CD14-positive monocyte (primary cell): ENCODE results near the gene R3HCC1L. TPM values are rescaled to one million over a fixed set of nuclear protein-coding genes. Genes with fewer than 3 reads are reported as not detected.

ENCODE experiments used
- DNase-seq, 3 donors: peaks; one replicate each; pipeline ENCODE4 v3.0.0-alpha.2; 2011 to 2022
- H2AFZ ChIP-seq: 2 replicates; pipeline ENCODE4 v1.6.0; 2012; ENCODE audit warnings: mild to moderate bottlenecking, low read depth, low read length, inconsistent platforms; ENCODE audit not compliant: insufficient read depth, poor library complexity, severe bottlenecking
- H3K27ac ChIP-seq, 2 donors: 1 replicate in 1 of 2; 2 replicates in 1 of 2; pipeline ENCODE4 v1.5.1; 2012 to 2013; ENCODE audit warnings: low read length in 2 of 2, control low read depth in 1 of 2, inconsistent platforms in 1 of 2, low read depth in 1 of 2, mild to moderate bottlenecking in 1 of 2
- H3K27me3 ChIP-seq, 2 donors: one replicate each; pipeline versions ENCODE4 v1.6.0 to v1.6.1; 2011 to 2013; ENCODE audit warnings: low read length in 2 of 2; ENCODE audit not compliant: control insufficient read depth in 2 of 2, insufficient read depth in 2 of 2
- H3K36me3 ChIP-seq, 2 donors: replicated peaks in 1 of 2; 1 replicate in 1 of 2; 2 replicates in 1 of 2; pipeline versions ENCODE4 v1.5.1 to v1.6.1; 2012 to 2013; ENCODE audit warnings: low read length in 2 of 2, control low read depth in 1 of 2, inconsistent platforms in 1 of 2, mild to moderate bottlenecking in 1 of 2; ENCODE audit not compliant: insufficient read depth in 2 of 2, control insufficient read depth in 1 of 2
- H3K4me1 ChIP-seq, 2 donors: 1 replicate in 1 of 2; 2 replicates in 1 of 2; pipeline versions ENCODE4 v1.5.1 to v1.6.1; 2012 to 2013; ENCODE audit warnings: low read length in 2 of 2, control low read depth in 1 of 2, inconsistent platforms in 1 of 2, mild to moderate bottlenecking in 1 of 2, moderate library complexity in 1 of 2; ENCODE audit not compliant: insufficient read depth in 2 of 2, control insufficient read depth in 1 of 2
- H3K4me2 ChIP-seq: replicated peaks from 2 replicates; pipeline ENCODE3; 2012; ENCODE audit warnings: low read length, moderate library complexity, mild to moderate bottlenecking; ENCODE audit not compliant: poor library complexity, severe bottlenecking; ENCODE audit errors: extremely low read depth
- H3K4me3 ChIP-seq, 3 experiments: fragments of 200-600 bp in 1 of 3; sonication (generic) in 1 of 3; replicated peaks in 1 of 3; 1 replicate in 2 of 3; 2 replicates in 1 of 3; pipeline ENCODE4 v1.5.1; 2011 to 2013; ENCODE audit warnings: low read length in 3 of 3, mild to moderate bottlenecking in 3 of 3, control low read depth in 2 of 3, low read depth in 2 of 3, inconsistent platforms in 1 of 3, moderate library complexity in 1 of 3
- H3K79me2 ChIP-seq: 2 replicates; pipeline ENCODE4 v1.6.0; 2012; ENCODE audit warnings: mild to moderate bottlenecking, control low read depth, inconsistent platforms, low read length, moderate library complexity; ENCODE audit not compliant: insufficient read depth
- H3K9ac ChIP-seq: 2 replicates; pipeline ENCODE4 v1.6.0; 2017; ENCODE audit warnings: low read length, mild to moderate bottlenecking; ENCODE audit not compliant: insufficient read depth, poor library complexity, severe bottlenecking
- H3K9me3 ChIP-seq, 2 donors: replicated peaks in 1 of 2; 1 replicate in 1 of 2; 2 replicates in 1 of 2; pipeline versions ENCODE4 v1.5.1 to v1.6.1; 2012 to 2013; ENCODE audit warnings: low read length in 2 of 2, control low read depth in 1 of 2; ENCODE audit not compliant: control insufficient read depth in 1 of 2, insufficient read depth in 1 of 2
- H4K20me1 ChIP-seq: 2 replicates; pipeline ENCODE4 v1.6.0; 2012; ENCODE audit warnings: mild to moderate bottlenecking, low read length, control low read depth, moderate library complexity; ENCODE audit not compliant: insufficient read depth
- H3K27ac Mint-ChIP-seq, 7 donors: one replicate each; pipeline ENCODE4 v1.8.0; 2020; ENCODE audit warnings: mild to moderate bottlenecking in 7 of 7, mixed read lengths in 7 of 7, moderate library complexity in 6 of 7, inconsistent platforms in 2 of 7
- H3K27me3 Mint-ChIP-seq, 3 donors: one replicate each; pipeline ENCODE4 v1.8.0; 2021 to 2022; ENCODE audit warnings: low read depth in 3 of 3, mild to moderate bottlenecking in 3 of 3, mixed read lengths in 3 of 3, moderate library complexity in 3 of 3, inconsistent platforms in 1 of 3
- H3K36me3 Mint-ChIP-seq, 2 donors: one replicate each; pipeline ENCODE4 v1.8.0; 2020; ENCODE audit warnings: mixed read lengths in 2 of 2, inconsistent platforms in 1 of 2, mild to moderate bottlenecking in 1 of 2
- H3K4me1 Mint-ChIP-seq: one replicate; pipeline ENCODE4 v1.8.0; 2020; ENCODE audit warnings: mild to moderate bottlenecking, mixed read lengths
- H3K4me3 Mint-ChIP-seq, 2 donors: one replicate each; pipeline ENCODE4 v1.8.0; 2020; ENCODE audit warnings: mild to moderate bottlenecking in 2 of 2, mixed read lengths in 2 of 2, moderate library complexity in 1 of 2
- H3K9me3 Mint-ChIP-seq, 7 donors: one replicate each; pipeline ENCODE4 v1.8.0; 2020 to 2022; ENCODE audit warnings: mixed read lengths in 7 of 7, mild to moderate bottlenecking in 6 of 7, moderate library complexity in 6 of 7, inconsistent platforms in 2 of 7
- WGBS: methylation state at CpG from one replicate; pipeline ENCODE4 v1.1.5; 2013; ENCODE audit warnings: missing lambda C conversion rate; ENCODE audit not compliant: insufficient coverage; 5-methylcytosine and 5-hydroxymethylcytosine counted together
- intact Hi-C, 2 donors: fragments of 100-400 bp; cut with micrococcal nuclease; formaldehyde crosslinking; loops; one replicate each; pipeline versions ENCODE4 v1.15.0 to v1.15.1; 2023
- polyA plus RNA-seq, 3 donors: library from polyadenylated mRNA; depleted of rRNA in 1 of 3; unstranded in 2 of 3; stranded (reverse) in 1 of 3; fragments of 300-500 nt in 2 of 3; fragments of >200 nt in 1 of 3; fragmentation: Illumina TruSeq in 2 of 3; gene quantifications; 1 replicate in 2 of 3; 2 replicates in 1 of 3; pipeline ENCODE4 v1.2.3, GENCODE V29; 2012 to 2021
- TF ChIP-seq, protein P1 (sequence below): fragments of 200-600 bp; IDR thresholded peaks from one replicate; pipeline ENCODE4 v1.8.0; 2022; ENCODE audit warnings: antibody characterized with exemption, mild to moderate bottlenecking

Gene R3HCC1L
- polyA plus RNA-seq, 3 donors: 2.6 to 13.8 (median 2.7) TPM

DNA sequence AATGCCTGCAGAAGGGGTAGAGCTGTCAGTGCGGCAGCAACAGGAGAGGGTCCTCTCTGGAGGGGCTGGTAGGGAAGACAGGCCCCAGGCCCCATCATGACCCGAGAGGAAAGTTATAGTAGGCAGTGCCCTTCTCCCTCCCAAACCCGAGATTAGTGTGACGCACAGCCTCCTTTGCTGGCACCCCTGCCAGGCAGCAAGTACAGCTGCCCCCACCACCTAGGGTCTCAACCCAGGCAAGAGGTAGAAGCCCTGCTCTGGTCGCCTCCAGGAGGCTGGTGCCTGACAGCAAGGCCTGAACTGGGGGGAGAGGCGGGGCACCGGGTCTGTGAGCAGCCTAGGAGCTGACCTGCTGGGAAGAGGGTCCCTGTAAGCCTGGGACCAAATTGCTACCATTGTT is 118.0 kb downstream of the R3HCC1L start:
- H3K4me1 ChIP-seq: no peaks in the 10 kb centered on the region
- H3K4me2 ChIP-seq: no peak overlapping the region
- intact Hi-C loops: no loop called here
- no peak overlapping the region for H3K4me3 ChIP-seq
- TF ChIP-seq, protein P1, sequence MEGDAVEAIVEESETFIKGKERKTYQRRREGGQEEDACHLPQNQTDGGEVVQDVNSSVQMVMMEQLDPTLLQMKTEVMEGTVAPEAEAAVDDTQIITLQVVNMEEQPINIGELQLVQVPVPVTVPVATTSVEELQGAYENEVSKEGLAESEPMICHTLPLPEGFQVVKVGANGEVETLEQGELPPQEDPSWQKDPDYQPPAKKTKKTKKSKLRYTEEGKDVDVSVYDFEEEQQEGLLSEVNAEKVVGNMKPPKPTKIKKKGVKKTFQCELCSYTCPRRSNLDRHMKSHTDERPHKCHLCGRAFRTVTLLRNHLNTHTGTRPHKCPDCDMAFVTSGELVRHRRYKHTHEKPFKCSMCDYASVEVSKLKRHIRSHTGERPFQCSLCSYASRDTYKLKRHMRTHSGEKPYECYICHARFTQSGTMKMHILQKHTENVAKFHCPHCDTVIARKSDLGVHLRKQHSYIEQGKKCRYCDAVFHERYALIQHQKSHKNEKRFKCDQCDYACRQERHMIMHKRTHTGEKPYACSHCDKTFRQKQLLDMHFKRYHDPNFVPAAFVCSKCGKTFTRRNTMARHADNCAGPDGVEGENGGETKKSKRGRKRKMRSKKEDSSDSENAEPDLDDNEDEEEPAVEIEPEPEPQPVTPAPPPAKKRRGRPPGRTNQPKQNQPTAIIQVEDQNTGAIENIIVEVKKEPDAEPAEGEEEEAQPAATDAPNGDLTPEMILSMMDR: no peak
- peaks cover 50 to 61% of the 10 kb centered on the region in 2 donors for H3K36me3 Mint-ChIP-seq
- no peaks in the 10 kb centered on the region for H3K27me3 ChIP-seq
- no peak overlapping the region for H2AFZ ChIP-seq
- no peaks in the 10 kb centered on the region for H3K79me2 ChIP-seq
- 96% methylated on average over 4 of the region's 7 CpGs for WGBS
- H4K20me1 ChIP-seq: no peaks in the 10 kb centered on the region
- H3K4me3 Mint-ChIP-seq: no peak overlapping the region
- DNase-seq: no peak
- no peak overlapping the region for H3K9ac ChIP-seq
- H3K36me3 ChIP-seq: peaks cover 30 to 64% of the 10 kb centered on the region in 2 donors
- peak overlapping the region in 1 of 7 donors; percentile 10 for H3K27ac Mint-ChIP-seq
- H3K27me3 Mint-ChIP-seq: peaks cover 0 to 3% (median 2%) of the 10 kb centered on the region in 3 donors
- no peaks in the 10 kb centered on the region for H3K9me3 ChIP-seq
- peaks cover 2% of the 10 kb centered on the region for H3K4me1 Mint-ChIP-seq
- H3K27ac ChIP-seq: no peak overlapping the region
- no peaks in the 10 kb centered on the region for H3K9me3 Mint-ChIP-seq

DNA sequence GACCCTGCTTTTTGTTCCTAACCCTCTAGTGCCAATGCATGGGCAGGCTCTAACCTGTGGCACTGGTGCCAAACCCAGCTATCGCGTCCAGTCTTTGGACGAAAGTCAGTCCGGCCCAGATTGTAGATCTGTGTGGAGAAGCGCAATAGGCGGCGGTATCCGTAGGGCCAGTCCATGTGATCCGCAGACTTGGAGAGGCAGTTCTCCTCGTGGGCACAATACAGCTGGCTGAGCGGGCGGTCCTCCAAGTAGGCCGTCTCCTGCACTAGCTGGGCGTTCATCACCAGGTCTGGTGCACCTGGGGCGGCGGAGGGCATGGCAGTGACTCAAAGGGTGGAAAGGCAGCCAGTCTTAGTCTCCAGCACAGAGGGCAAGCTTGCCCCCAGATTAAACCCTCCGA is 119.0 kb downstream of the R3HCC1L start:
- Histone ChIP-seq H3K79me2 (no peaks in the 10 kb centered on the region), H3K9me3 (no peaks in the 10 kb centered on the region), H2AFZ (no peak overlapping the region), H3K27me3 (no peaks in the 10 kb centered on the region), H3K4me3 (no peak overlapping the region), H4K20me1 (no peaks in the 10 kb centered on the region), H3K36me3 (peaks cover 20 to 54% of the 10 kb centered on the region in 2 donors), H3K4me1 (no peaks in the 10 kb centered on the region), H3K9ac (no peak overlapping the region), H3K4me2 (no peak overlapping the region), H3K27ac (no peak overlapping the region)
- Mint-ChIP-seq H3K36me3 (peaks cover 40 to 50% of the 10 kb centered on the region in 2 donors), H3K4me3 (no peak overlapping the region), H3K9me3 (no peaks in the 10 kb centered on the region), H3K27me3 (peaks cover 0 to 3% (median 2%) of the 10 kb centered on the region in 3 donors), H3K27ac (peak overlapping the region in 1 of 7 donors; percentile 61), H3K4me1 (peaks cover 2% of the 10 kb centered on the region)
- no peak for DNase-seq
- TF ChIP-seq, protein P1: no peak
- 95% methylated on average over 17 of the region's 17 CpGs for WGBS
- intact Hi-C loops: no loop called here
